Heart left ventricle (tissue), 13 donors: ENCODE data around the gene CCDC3.

Source experiments
- POLR2A ChIP-seq, 2 donors: fragments of 450-650 bp; IDR thresholded peaks; one replicate each; pipeline ENCODE4 v1.6.1; 2017; ENCODE audit warnings: antibody characterized with exemption in 2 of 2, mild to moderate bottlenecking in 2 of 2, moderate library complexity in 2 of 2
- TF ChIP-seq, protein P1 (sequence below), 12 donors: fragments of 200-600 bp; sonication (generic) in 4 of 12; IDR thresholded peaks; one replicate each; pipeline versions ENCODE4 v1.5.0 to v1.8.0; 2018 to 2022; ENCODE audit warnings: antibody characterized with exemption in 12 of 12, mild to moderate bottlenecking in 5 of 12
- donor health status: ischemic (EF 13 %, LVEDD 7.1; RV severe dilation, severe dysfunction).
- donor health status: DM: no; HTN: yes; CAD: no.
- donor health status: DM: no; HTN: no; CAD: no.
- donor health status: ischemic (EF 25% LVEDD 6.9; RV normal size, moderate dysfunction).
- donor health status: ischemic (EF 25% LVEDD 5.7; RV mildly dilated, moderate dysfunction).
- donor health status: ischemic (EF 35%, LVEDD 5.7; RV mildly dilated, moderate dysfunction).
- donor health status: nonischemic (EF 11% LVEDD 7.7; RV severe dilation, severe dysfunction).
- donor health status: DM: yes; HTN: yes; CAD: no.
- donor health status: PGD.
- donor health status: ischemic (EF 29% LVEDD 5.4; RV normal size, mild dysfunction).
- donor health status: nonischemic (EF 23%, LVEDD 6.1; RV moderate dilation, normal function).

DNA sequence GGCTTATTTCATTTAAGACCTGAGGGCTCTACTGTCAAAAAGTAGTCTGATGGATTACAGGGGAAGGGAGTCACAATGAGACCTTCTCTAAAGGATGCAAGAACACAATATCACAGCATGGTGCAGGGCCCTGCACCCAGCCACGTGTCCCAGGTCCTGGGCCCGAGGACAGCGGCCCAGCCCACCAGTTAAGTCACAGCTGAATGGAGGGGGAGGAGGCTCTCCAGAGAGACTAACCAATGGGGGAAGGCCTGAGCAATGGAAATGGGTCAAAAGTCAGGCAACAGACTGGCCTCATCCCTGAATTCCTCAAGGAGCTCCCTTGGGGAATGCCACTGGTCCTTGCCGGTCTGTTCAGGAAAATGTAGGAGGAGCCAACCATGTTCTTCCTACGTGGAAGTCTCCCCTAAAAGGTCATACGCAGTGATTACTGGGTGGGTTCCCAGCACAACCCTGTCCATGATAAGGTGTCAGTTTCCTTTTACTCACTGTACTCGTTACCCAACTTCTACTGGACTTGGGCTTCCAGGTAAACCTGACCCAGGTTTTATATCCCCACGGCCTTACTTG is 28.3 kb downstream of the CCDC3 start:
- TF ChIP-seq, protein P1, sequence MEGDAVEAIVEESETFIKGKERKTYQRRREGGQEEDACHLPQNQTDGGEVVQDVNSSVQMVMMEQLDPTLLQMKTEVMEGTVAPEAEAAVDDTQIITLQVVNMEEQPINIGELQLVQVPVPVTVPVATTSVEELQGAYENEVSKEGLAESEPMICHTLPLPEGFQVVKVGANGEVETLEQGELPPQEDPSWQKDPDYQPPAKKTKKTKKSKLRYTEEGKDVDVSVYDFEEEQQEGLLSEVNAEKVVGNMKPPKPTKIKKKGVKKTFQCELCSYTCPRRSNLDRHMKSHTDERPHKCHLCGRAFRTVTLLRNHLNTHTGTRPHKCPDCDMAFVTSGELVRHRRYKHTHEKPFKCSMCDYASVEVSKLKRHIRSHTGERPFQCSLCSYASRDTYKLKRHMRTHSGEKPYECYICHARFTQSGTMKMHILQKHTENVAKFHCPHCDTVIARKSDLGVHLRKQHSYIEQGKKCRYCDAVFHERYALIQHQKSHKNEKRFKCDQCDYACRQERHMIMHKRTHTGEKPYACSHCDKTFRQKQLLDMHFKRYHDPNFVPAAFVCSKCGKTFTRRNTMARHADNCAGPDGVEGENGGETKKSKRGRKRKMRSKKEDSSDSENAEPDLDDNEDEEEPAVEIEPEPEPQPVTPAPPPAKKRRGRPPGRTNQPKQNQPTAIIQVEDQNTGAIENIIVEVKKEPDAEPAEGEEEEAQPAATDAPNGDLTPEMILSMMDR (IDR thresholded peaks at IDR 0.05) = no peak
- TF ChIP-seq POLR2A (IDR thresholded peaks at IDR 0.05) = no peak
